Measurements from ENCODE around the gene DYNLT2. TPM values are rescaled to one million over a fixed set of nuclear protein-coding genes. Genes with fewer than 3 reads are reported as not detected.

Gene DYNLT2
- total and polyA plus RNA-seq, 2 donors from 2014 or later = 1.9 to 2.6 TPM

DNA sequence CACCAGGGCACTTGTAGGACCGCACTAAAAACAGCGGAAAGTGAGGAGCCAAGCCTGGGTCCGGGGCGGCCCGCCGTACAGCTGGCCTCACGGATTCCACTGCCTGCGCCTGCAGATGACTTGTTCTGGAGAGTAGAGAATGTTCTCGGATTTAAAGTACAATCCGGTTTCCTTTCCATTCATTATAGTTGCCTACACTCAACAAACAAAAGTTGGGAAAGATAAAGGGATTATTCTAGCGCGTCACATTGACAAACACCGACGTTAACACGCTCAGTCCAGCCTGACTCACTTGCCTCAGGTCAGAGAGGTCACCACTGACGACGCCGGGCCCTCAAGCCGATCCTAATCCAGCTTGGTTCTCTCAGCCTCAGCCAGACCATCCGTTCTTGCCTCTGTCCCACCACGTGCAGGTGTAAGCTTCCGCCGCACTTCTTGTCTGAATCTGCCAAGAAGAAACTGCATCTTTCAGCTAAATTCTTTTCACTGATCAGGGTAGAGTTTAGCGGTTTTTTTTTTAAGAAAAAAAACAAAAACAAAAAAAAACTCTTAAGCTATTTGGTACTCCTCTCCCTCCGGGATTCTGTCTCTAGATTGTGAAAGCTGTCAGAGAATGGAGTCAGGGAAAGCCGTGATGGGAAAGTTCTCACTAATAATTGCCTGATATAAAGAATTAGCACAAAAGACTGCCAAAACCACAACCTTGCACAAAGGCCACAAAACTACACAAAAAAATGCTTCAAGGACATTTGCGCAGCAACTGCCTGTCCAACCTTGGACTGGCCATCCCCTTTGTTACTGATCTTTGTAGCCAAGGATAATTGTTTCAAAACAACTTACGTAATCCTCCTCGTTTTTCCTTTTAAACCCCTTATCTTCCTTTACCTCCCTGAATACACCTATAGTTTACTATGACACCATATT, 26.0 kb downstream of the DYNLT2 start:
- H3K36me3 ChIP-seq (ENCODE audit: control insufficient read depth in 2 of 3, insufficient read depth in 3 of 3, low read length in 3 of 3) = no peaks in the 10 kb centered on the region
- intact Hi-C loops (cut with DNase I) = no loop called here
- peak overlapping the region; percentile 72 to 79 for H3K27ac ChIP-seq (ENCODE audit: low read depth in 2 of 2, low read length in 2 of 2)
- peak overlapping the region; percentile 1 to 40 (median 21) for H3K9ac ChIP-seq (ENCODE audit: low read length in 3 of 3)
- peak; percentile 70 to 87 (median 83) for DNase-seq
- no peaks in the 10 kb centered on the region for H3K27me3 ChIP-seq (ENCODE audit: control insufficient read depth, insufficient read depth, low read length)
- H3K9me3 ChIP-seq (ENCODE audit: control insufficient read depth in 2 of 3, insufficient read depth in 1 of 3, low read length in 3 of 3) = no peaks in the 10 kb centered on the region
- FAIRE-seq = no peak
- peak overlapping the region; percentile 43 to 58 (median 53) for H3K4me3 ChIP-seq (ENCODE audit: low read length in 3 of 3)
- H3K4me1 ChIP-seq (ENCODE audit: control insufficient read depth in 2 of 3, insufficient read depth in 2 of 3, low read depth in 1 of 3, low read length in 3 of 3) = peaks cover 0 to 7% (median 2%) of the 10 kb centered on the region in 3 donors
- TF ChIP-seq, protein P1, sequence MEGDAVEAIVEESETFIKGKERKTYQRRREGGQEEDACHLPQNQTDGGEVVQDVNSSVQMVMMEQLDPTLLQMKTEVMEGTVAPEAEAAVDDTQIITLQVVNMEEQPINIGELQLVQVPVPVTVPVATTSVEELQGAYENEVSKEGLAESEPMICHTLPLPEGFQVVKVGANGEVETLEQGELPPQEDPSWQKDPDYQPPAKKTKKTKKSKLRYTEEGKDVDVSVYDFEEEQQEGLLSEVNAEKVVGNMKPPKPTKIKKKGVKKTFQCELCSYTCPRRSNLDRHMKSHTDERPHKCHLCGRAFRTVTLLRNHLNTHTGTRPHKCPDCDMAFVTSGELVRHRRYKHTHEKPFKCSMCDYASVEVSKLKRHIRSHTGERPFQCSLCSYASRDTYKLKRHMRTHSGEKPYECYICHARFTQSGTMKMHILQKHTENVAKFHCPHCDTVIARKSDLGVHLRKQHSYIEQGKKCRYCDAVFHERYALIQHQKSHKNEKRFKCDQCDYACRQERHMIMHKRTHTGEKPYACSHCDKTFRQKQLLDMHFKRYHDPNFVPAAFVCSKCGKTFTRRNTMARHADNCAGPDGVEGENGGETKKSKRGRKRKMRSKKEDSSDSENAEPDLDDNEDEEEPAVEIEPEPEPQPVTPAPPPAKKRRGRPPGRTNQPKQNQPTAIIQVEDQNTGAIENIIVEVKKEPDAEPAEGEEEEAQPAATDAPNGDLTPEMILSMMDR (IDR thresholded peaks at IDR 0.05; ENCODE audit: borderline replicate concordance, extremely low read depth, insufficient read depth) = no peak

DNA sequence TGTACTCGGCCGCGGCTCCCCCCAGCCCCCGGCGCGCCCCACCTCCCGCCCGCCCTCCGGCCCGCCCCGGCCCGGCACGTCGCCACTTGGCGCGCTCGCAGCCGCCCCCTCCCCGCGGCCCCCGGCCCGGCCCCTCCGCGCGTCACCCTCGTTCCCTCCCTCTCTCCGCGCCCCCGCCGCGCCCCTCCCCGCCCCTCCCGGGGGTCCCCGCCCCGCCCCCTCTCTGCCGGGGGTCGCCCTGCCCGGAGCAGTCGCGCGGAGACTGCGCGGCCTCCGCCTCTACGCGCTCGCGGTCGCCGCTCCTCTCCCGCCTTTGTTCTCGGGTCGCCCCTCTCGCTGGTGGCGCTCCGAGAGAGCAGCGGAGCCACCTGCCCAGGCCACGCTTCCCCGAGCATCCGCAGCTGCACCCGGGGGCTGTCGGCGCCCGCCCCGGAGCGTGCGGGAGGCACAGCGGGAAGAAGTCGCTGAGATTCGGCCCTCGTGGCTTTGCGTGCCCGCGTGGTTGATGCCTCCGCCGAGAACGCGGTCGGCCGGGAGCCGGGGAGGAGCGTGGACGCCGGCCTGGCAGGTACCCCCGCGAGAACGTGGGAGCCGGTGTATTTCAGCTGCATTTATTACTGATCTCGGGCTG, 26.8 kb downstream of the DYNLT2 start, which contains the start of gene PHF10:
Gene PHF10 (minus strand): TSS at position 7 of the 631 bp plus-strand sequence. CDS start 569 bp downstream, outside the sequence.
- TF ChIP-seq, protein P1 (IDR thresholded peaks at IDR 0.05; ENCODE audit: borderline replicate concordance, extremely low read depth, insufficient read depth) = no peak
- no peaks in the 10 kb centered on the region for H3K27me3 ChIP-seq (ENCODE audit: control insufficient read depth, insufficient read depth, low read length)
- peak within 1 kb of the TSS; percentile 82 to 94 (median 84) for H3K4me3 ChIP-seq (ENCODE audit: low read length in 3 of 3)
- intact Hi-C loops (cut with DNase I) = no loop called here
- no peak for FAIRE-seq
- peaks cover 0 to 7% (median 2%) of the 10 kb centered on the region in 3 donors for H3K4me1 ChIP-seq (ENCODE audit: control insufficient read depth in 2 of 3, insufficient read depth in 2 of 3, low read depth in 1 of 3, low read length in 3 of 3)
- peak within 1 kb of the TSS; percentile 83 to 84 for H3K27ac ChIP-seq (ENCODE audit: low read depth in 2 of 2, low read length in 2 of 2)
- H3K9me3 ChIP-seq (ENCODE audit: control insufficient read depth in 2 of 3, insufficient read depth in 1 of 3, low read length in 3 of 3) = no peaks in the 10 kb centered on the region
- H3K36me3 ChIP-seq (ENCODE audit: control insufficient read depth in 2 of 3, insufficient read depth in 3 of 3, low read length in 3 of 3) = no peaks in the 10 kb centered on the region
- peak; percentile 82 to 95 (median 90) for DNase-seq
- H3K9ac ChIP-seq (ENCODE audit: low read length in 3 of 3) = peak within 1 kb of the TSS; percentile 50 to 89 (median 86)

DNA sequence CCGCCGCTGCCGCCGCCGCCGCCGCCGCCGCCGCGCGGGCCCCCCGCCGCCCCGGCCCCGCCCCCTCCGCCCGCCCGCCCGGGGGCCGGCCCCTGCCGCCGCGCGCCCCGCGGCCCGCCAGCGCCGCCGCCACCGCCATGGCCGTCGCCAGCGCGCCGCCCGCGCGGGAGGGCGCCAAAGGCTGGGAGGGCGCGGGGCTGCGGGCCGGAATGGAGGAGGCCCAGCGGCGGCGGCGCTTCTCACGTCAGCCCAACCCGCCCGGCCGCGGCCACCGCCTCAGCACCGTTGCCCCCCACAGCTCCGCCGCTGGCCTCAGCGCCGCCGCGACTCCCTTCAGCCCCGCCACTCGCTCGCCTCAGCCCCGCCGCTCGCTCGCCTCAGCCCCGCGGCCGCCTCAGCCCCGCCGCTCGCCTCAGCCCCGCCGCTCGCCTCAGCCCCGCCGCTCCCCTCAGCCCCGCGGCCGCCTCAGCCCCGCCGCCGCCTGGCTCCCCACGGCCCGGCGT, 27.3 kb downstream of the DYNLT2 start:
- peak in 3 of 5 donors; percentile 31 to 82 (median 64) for DNase-seq
- H3K27me3 ChIP-seq (ENCODE audit: control insufficient read depth, insufficient read depth, low read length) = no peaks in the 10 kb centered on the region
- H3K9me3 ChIP-seq (ENCODE audit: control insufficient read depth in 2 of 3, insufficient read depth in 1 of 3, low read length in 3 of 3) = no peaks in the 10 kb centered on the region
- H3K9ac ChIP-seq (ENCODE audit: low read length in 3 of 3) = no peak overlapping the region
- TF ChIP-seq, protein P1 (IDR thresholded peaks at IDR 0.05; ENCODE audit: borderline replicate concordance, extremely low read depth, insufficient read depth) = no peak
- H3K36me3 ChIP-seq (ENCODE audit: control insufficient read depth in 2 of 3, insufficient read depth in 3 of 3, low read length in 3 of 3) = no peaks in the 10 kb centered on the region
- intact Hi-C loops (cut with DNase I) = no loop called here
- FAIRE-seq = no peak
- peaks cover 0 to 7% (median 2%) of the 10 kb centered on the region in 3 donors for H3K4me1 ChIP-seq (ENCODE audit: control insufficient read depth in 2 of 3, insufficient read depth in 2 of 3, low read depth in 1 of 3, low read length in 3 of 3)
- no peak overlapping the region for H3K4me3 ChIP-seq (ENCODE audit: low read length in 3 of 3)
- peak overlapping the region in 1 of 2 donors; percentile 83 for H3K27ac ChIP-seq (ENCODE audit: low read depth in 2 of 2, low read length in 2 of 2)
